Fibroblast of the aortic adventitia (primary cell): Measurements from ENCODE around the gene MOV10. TPM values are rescaled to one million over a fixed set of nuclear protein-coding genes. Genes with fewer than 3 reads are reported as not detected.

Experiments used
- DNase-seq: peaks from one replicate; pipeline ENCODE4 v3.0.0-alpha.2; 2010; ENCODE audit warnings: low read depth
- H3K4me3 ChIP-seq: 2 replicates; pipeline ENCODE4 v1.5.1; 2011; ENCODE audit warnings: low read depth, mild to moderate bottlenecking, control low read depth, low read length, moderate library complexity
- small RNA-seq: library from RNA; depleted of rRNA; stranded (forward); fragments of <200 nt; gene quantifications from one replicate; pipeline ENCODE3, GENCODE V24; 2012
- total RNA-seq: library from RNA; depleted of rRNA; stranded (reverse); fragments of >200 nt; gene quantifications from 2 replicates; pipeline ENCODE4 v1.2.3, GENCODE V29; 2012; ENCODE audit warnings: low replicate concordance
- TF ChIP-seq, protein P1 (sequence below): IDR thresholded peaks from 2 replicates; pipeline ENCODE4 v1.5.1; 2011; ENCODE audit warnings: mild to moderate bottlenecking, low read length, control low read depth, inconsistent platforms; ENCODE audit not compliant: insufficient read depth

Gene MOV10
- total RNA-seq, 1 donor = 31.5 TPM

DNA sequence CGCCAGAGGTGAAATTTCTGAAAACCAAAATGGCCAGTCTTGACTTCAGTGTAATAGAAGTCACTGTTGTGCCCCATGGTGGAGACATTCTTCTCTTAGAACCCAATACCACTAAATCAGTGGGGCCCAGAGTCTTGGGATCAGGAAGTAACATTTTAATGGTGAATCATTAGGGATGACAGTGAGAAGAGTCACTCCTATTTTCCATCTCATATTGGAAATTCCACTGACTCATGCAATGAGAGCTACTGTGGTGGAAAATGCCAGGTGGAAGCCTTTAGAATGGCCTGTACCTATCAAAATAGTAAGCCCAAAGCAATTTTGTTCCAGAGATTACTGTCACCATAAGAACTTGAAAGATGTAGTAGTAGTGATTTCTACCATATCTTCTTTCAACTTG lies 61.3 kb downstream of the MOV10 start:
- DNase-seq = peak; percentile 62
- H3K4me3 ChIP-seq = no peak overlapping the region
- TF ChIP-seq, protein P1, sequence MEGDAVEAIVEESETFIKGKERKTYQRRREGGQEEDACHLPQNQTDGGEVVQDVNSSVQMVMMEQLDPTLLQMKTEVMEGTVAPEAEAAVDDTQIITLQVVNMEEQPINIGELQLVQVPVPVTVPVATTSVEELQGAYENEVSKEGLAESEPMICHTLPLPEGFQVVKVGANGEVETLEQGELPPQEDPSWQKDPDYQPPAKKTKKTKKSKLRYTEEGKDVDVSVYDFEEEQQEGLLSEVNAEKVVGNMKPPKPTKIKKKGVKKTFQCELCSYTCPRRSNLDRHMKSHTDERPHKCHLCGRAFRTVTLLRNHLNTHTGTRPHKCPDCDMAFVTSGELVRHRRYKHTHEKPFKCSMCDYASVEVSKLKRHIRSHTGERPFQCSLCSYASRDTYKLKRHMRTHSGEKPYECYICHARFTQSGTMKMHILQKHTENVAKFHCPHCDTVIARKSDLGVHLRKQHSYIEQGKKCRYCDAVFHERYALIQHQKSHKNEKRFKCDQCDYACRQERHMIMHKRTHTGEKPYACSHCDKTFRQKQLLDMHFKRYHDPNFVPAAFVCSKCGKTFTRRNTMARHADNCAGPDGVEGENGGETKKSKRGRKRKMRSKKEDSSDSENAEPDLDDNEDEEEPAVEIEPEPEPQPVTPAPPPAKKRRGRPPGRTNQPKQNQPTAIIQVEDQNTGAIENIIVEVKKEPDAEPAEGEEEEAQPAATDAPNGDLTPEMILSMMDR = no peak

DNA sequence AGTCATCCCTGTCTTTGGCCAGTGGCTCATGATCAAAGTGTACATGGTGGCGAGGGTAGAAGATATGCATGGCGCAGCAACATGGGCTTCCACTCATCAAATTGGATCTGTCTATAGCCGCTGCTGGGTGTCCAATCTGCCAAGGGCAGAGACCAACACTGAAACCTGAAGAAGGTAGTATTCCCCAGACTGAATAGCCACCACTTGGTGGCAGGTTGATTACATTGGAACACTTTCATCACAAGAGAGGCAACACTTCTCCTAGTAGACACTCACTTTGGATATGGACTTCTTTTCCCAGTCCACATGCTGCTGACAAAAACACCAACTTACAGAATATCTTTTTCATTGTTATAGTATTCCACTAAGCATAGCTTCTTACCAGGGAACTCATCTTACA lies 63.1 kb downstream of the MOV10 start:
- no peak for DNase-seq
- TF ChIP-seq, protein P1 = no peak
- H3K4me3 ChIP-seq = no peak overlapping the region

DNA sequence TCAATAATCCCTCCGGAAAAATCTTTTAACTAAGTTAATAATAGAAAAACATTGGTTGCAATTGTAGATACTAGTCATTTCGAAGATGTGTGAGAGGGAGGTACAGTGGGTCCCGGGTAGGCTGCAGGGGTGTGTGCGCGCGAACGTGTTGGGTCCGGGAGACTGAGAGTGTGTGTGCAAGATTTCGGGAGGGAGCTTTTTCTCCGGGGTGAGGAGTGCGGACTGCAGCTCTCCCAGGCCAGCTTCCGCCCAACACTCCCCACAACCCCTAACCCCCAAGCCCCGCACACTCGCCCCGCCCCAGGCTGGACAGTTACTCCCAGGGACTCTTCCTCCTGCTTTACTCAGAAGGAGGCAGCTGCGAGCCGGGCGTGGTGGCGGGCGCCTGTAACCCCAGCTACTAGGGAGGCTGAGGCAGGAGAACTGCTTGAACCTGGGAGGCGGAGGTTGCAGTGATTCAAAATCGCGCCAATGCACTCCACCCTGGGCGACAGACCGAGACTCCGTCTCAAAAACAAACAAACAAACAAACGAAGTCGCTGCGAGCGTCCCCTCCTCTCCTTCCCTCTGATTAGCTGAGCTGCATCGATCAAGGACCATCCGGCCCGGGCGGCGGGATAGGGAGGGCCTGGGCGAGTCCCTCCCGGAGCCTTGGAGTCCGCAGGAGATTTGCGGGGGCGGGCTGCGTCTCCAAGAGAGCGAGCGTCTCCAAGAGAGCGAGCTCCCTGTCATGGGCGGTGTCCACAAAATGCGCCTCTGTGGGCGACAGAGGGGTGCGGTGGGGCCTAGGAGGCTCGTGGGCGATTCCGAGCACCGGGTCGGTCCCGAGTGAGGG lies 68.9 kb downstream of the MOV10 start:
- peak overlapping the region; percentile 9 for H3K4me3 ChIP-seq
- TF ChIP-seq, protein P1 = no peak
- DNase-seq = peak; percentile 15

DNA sequence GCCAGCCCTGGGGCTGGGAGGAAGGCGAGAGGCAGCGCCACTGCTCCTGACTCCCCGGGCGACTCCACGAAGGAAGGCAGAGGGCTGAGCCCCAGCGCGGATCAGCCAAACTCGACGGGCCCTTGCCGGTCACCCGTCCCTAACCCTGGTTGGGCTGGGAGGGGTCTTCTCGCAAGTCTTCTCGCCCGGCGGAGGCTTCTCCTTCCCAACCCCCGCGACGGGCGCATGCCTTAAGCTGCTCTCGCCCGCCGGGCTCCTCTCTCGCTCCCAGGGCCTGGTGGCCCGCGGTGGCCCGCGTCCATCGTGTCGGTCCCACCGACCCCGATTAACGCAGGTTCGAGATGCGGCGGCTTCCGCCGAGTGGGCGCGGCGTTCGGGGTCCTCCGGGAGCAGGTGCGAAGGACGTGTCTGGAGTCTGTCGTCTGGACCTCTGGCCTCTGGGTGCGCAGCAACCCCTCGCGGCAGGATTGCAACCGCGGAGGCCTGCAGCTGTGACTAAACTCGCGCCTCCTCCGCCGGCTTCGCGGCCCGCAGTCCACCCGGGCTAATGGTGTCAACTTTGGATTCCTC lies 69.6 kb downstream of the MOV10 start:
- TF ChIP-seq, protein P1 = peak; percentile 56
- peak; percentile 38 for DNase-seq
- H3K4me3 ChIP-seq = peak overlapping the region; percentile 9

DNA sequence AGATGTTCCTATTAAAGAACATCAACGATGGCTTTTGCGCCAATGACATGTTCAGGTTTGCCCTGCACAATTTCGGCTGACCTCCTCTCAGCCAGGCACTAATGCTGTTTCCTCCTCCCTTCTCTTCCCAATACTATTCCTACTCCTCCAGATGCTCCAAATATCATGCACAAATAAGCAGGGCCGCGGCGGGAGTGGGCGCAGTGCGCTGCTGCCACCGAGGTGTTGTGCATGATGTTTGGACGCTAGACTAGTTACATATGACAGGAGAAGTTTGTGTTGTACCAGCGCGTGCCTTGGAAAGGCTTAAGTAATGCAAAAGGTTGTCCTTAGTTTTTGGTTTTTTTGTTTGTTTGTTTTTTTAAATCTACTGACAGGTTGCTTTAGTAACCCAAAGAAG lies 73.9 kb downstream of the MOV10 start:
- TF ChIP-seq, protein P1 = no peak
- H3K4me3 ChIP-seq = no peak overlapping the region
- no peak for DNase-seq

Small RNA genes lying within 50 kb of the gene (small RNA-seq; reads per million reads assigned to genes)
- gene RNU7-70P = not detected

Other genes starting within 250 kb of the MOV10 start
- gene WNT2B, start 165.7 kb upstream of the MOV10 start, total RNA-seq = 1.8 and 2.4 TPM in 2 replicates
- 8.1 and 22.1 TPM in 2 replicates for gene ST7L, start 55.5 kb upstream of the MOV10 start, total RNA-seq
- gene CAPZA1, start 54.8 kb upstream of the MOV10 start, total RNA-seq = 79.9 and 281 TPM in 2 replicates
- gene RHOC, start 32.5 kb downstream of the MOV10 start, total RNA-seq = 223 and 471 TPM in 2 replicates
- gene PPM1J, start 40.7 kb downstream of the MOV10 start, total RNA-seq = 0.63 and 1.8 TPM in 2 replicates